Femur (tissue), 1 donor: ENCODE results near the gene LIPJ.

ENCODE experiments used
- DNase-seq: peaks from one replicate; pipeline ENCODE4 v3.0.0-alpha.2; 2017

The LIPJ gene

GRCh38 chr10:88586462-88586861 is at the start of gene LIPJ:
Gene LIPJ (plus strand): TSS chr10:88586762. CDS start chr10:88590688, 3,926 bp downstream.
- DNase-seq = no peak

DNA sequence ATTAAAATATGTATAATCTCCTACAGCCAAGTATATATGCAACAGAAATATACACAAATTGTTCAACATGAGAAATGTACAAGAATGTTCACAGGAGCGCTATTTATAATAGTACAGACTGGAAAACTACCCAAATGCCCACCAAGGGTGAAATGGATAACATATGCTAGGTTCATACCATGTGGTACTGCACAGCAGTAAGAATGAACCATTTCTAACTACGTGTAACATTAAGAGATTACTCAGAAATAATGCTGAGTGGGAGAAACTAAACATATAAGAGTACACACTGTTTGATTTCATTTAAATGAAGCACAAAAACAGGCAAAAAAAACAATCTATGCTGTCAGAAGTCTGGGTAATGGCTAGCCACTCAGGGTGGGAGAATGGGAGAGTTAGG is 49.2 kb upstream of the LIPJ start:
- no peak for DNase-seq

DNA sequence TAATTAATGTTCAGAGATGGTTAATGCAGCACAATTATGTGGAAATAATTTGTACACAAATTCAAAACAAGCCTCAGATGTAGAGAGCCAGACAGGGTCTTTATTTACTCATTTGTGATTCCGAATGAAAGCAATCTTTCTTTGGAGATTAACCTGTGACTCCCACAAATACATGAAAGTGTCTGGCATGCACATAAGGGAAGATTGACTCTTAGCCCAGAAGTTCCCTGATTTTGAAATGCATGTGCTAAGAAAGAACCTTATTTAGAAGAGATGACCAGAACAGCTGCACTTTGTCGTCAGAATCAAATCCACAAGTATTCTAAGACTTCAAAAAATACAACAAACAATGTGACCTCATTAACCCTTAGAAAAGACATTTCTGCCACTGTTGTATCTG is 48.5 kb upstream of the LIPJ start:
- DNase-seq = no peak

GRCh38 chr10:88540351-88540750 is 46.2 kb upstream of the LIPJ start:
- DNase-seq = no peak

DNA sequence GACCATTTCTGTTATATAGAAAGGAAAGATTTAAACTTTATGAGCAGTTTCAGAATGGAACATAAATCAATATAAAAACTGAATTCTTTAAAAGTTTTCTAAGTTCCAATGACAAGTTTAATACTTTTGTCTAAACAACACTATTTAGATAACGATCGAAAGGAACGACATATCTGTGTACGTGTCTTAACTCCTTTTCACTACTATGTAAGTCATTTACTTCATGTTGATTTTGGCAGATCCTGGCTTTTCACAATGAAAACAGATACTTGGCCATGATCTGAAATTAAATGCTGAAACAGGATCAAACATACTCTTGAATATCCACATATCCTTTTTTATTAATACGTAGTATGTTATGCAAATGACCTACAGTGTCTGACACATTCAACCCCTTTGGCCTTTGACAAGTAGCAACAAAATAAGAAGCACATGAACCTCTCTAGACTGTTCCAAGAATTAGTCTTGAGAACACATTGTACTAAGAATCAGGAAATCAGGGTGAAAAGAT is 45.4 kb upstream of the LIPJ start:
- DNase-seq = no peak

- no peak for DNase-seq
Observed at GRCh38 chr10:88542522-88542921, 44.0 kb upstream of the LIPJ start.

DNA sequence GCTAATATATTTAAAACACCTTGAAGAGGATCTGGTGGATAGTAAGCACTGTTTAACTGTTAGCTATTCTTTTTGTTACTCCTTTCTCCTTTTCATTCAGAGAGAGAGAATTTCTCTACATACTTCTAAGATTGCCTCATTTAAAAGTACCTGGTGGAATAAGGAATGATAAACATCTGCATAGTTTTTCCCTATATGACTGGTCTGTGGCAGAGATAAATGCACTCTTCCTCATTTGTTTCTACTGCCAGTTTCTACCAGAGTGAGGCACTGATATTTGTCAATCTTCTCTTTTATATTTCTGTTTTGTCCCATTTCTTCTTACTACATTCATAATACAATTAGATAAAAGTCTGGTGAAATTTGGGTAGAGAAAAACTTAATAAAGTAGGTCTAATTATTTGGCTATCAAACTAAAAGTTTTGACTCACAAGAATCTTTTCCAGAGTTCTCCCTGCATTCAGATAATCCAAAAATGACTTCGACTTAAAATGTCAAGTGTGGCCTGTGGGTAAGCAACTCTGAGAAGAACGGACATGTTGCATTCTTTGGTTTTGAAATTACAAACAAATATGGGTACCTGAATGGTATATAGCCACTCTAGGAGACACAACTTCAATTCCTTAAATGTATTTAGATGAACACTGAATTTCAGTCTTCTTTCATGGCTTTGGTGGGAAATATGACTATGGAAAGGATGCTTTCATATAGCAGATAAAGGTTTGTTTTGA is 42.3 kb upstream of the LIPJ start:
- no peak for DNase-seq

DNA sequence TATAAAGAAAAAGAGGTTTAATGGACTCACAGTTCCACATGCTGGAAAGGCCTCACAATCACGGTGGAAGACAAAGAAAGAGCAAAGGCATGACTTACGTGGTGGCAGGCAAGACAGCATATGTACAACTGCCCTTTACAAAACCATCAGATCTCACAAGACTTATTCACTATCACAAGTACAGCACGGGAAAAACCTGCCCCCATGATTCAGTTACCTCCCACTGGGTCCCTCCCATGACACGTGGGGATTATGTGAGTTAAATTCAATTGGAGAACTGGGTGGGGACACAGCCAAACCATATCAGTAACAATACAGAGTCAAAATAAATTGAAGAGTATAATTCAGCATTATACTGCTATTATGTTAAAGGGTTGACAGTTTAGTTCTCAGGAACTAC is 41.2 kb upstream of the LIPJ start:
- no peak for DNase-seq

DNA sequence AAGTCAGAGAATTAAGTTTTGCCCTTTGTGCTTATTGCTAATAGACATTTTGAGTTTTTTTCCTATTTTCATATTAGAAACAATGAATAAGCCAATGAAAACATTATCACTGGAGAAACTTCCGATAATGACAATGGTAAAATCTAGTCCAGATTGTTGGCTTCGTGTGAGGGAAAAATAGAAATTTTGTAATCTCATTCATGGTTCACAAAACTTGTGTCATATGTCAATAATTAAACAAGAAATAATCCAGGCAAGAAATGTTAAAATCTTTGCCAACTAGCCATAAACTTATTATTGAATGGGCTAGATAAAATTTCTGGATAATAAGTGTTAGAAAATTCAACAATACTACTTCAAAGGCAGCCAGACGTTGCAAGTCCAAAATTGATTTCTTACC is 40.1 kb upstream of the LIPJ start:
- DNase-seq = no peak

DNA sequence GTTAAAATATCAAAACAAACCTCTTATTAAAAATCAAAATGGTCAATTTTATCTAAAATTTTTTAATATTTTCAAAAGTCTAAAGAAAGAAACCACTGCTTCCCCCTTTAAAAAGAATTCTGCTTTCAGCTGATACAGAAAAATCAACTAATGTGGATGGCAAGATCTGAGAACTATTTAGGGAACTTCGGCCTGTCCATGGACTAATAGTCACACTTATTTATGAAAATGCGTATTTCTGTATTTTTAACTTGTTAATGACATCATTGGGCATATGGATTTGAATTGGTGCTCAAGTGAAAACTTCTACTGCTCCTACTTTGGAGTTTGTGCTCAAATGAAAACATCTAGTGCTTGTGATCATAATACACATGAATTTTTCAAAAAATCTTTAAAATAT is 35.3 kb upstream of the LIPJ start:
- DNase-seq = no peak

GRCh38 chr10:88553116-88553752 is 33.3 kb upstream of the LIPJ start:
- DNase-seq = peak; percentile 51

DNA sequence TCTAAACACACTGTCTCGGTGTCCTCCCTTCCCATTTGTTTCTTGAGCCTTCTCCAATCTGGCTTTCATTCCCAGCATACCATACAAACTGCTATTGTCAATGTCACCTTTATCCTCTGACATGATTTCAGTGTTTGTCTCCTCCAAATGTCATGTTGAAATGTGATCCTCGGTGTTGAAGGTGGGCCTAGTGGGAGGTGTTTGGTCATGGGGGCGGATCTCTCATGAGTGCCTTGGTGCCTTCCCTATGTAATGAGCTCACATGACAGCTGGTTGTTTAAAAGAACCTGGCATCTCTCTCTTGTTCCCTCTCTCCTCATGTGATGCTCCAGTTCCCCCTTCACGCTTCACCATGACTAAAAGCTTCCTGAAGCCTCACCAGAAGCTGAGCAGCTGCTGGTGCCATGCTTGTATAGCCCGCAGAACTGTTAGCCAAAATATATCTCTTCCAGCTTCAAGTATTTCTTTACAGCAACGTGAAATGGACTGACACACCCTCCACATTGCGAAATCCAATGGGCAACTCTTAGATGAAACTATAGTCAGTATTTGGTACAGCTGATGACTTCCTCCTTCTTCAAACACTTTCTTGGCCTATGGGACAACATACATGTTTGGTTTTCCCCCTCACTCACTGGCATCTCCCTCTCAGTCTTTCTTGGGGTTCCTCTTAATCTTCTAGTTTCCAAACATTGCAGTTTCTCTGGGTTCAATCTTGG is 31.2 kb upstream of the LIPJ start:
- DNase-seq = no peak

GRCh38 chr10:88557256-88557655 is 29.3 kb upstream of the LIPJ start:
- no peak for DNase-seq

DNA sequence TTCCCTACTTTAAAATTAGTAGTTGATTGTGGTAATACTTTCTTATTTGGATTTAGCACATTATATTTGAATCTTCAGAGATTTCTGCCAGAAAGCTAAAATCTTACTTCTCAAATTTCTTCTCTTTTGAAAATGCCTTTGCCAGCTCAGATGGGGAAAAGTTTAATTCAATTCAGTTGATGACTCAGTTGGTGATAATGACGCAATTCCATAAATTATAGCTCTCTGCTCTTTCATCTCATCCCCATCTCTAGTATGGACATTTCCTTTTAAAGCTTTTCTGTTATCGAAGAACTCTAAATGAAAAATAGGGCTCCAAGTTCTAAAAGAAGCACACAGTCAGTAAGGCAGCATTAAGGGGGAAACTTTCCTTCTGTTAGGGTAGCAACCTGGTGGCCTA is 28.9 kb upstream of the LIPJ start:
- no peak for DNase-seq

DNA sequence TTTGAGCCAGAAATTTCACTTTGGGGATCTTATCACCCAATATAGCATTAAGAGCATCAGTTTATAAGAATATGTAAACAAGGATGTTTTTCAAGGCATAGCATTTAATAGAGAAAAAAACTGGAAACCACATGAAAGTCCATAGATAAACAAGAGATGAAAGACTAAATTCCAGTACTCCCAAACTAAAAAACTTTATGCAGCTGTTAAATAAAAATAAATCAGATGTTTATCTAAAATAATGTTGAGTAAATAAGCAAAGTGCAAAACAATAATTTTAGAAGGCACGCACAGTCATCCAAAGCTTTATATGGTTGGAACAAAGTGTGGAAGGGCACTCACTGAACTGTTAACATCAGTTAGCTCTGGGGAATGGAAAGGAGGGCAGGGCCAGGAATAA is 24.4 kb upstream of the LIPJ start:
- no peak for DNase-seq

GRCh38 chr10:88565072-88565471 is 21.5 kb upstream of the LIPJ start:
- no peak for DNase-seq

- DNase-seq = no peak
Observed at GRCh38 chr10:88582411-88582805, 4.2 kb upstream of the LIPJ start.

DNA sequence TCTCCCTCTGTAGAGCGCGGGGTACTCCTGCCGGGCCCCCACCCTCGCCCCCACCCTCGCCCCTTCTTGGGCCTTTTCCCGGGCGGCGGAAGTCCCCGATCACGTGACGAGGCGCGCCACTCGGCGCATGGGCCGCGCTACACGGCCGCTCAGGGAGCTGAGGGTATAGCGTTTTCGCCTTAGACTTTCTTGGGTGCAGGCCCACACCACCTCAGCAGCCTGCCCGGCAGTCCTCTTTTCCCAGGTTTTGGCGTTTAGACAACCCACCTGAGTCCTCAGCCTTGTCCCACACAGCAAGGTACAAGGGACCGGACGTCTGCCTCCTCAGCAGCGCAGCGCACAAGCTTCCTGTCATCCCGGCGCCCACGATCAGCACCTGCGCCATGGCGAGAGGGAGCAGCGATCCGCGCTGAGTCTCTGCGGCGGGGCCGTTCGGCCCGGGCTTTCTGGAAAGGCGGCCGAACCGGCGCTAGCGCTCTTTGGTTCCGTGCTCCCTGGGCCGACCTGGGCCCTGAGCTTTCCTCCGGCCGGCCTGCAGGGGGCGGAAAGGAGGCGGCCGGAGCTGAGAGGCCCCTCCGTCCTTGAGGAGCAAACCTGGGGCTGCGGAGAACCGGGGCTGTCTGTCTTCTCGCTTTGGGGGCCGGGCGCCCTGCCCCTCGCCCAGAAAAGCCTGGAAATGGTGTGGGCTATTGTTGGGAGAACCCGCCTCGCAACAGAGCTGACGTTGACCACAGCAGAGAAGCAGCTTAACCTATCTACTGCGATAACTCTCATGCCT is 3.6 kb upstream of the LIPJ start, which contains the start of gene RNLS:
RNLS (minus strand) TSS at position 513 of the 778 bp plus-strand sequence.
- DNase-seq = peak; percentile 75

- DNase-seq = no peak
Observed at GRCh38 chr10:88583584-88583957, 3.0 kb upstream of the LIPJ start.

DNA sequence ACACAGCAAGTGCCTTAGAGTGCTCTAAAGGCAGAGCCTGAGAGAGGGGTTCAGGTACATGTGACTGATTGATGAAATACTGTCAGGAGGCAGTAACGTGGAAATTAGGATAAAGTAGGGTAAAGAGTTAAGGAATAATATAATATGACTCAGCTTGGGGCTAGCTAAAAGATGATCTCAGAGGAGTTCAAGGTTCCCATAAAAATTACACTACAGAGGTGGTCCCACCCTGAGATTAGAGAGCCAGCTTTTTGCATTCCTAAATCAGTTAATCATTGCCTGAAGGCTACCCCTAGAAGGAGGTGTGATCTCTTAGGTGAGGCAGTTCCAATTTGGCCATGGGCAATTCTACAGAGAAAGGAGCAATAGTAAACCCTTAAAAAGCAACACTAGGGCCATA is 5.8 kb downstream of the LIPJ start:
- DNase-seq = no peak

- DNase-seq = no peak
Observed at GRCh38 chr10:88592906-88593305, 6.3 kb downstream of the LIPJ start.

DNA sequence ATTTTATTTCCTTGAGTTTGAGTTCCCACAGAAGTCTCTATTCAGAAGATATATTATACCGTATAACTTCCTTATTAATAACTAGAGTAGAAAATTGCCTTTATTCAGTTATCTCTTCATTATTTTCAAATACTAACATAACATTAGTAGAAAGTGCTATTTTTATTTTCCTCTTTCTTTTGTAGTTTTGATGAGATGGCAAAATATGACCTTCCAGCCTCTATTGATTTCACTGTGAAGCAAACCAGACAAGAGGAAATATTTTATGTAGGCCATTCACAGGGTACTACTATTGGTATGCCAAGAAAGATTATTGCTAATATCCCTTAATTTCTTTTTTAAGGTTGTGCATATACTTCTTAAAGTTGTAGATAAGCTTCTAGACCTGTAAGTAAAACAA is 7.9 kb downstream of the LIPJ start:
- no peak for DNase-seq

DNA sequence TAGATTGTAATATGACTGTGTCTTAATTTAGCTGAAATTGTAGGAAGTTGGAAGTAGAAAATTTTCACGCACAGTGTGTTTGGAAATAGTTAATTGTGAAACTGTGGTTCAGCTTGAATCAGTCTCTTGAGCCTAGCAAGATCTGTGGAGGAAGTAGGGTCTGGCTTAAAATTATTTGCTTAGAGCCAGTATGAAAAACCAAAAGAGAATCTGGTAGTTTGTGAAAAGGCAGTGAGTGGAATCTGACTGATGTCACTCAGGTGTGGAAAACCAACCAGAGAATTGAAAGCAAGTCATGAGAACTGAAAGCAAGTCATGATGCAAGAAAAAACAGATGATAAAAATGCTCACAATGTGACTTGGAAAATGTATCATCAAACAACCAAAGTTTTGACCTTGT is 11.5 kb downstream of the LIPJ start:
- no peak for DNase-seq
